Activated CD4-positive, alpha-beta T cell treated with anti-CD3 and anti-CD28 coated beads, Interleukin-2, amount 50 U/mL, for 48 hours (primary cell): ENCODE measurements around the gene AQP2.

Experiments
- DNase-seq, 2 experiments: peaks; one replicate each; pipeline ENCODE4 v3.0.0-alpha.2; 2020

AQP2 gene

GRCh38 chr12:49942512-49942893, 8.0 kb upstream of the AQP2 start:
- no peak for DNase-seq

- peak in 1 of 2 experiments; percentile 14 for DNase-seq
These were observed 7.5 kb upstream of the AQP2 start for GRCh38 chr12:49942921-49943624.

GRCh38 chr12:49943625-49943960, 6.9 kb upstream of the AQP2 start:
- DNase-seq: no peak

- no peak for DNase-seq
These were observed 6.5 kb upstream of the AQP2 start for GRCh38 chr12:49944046-49944445.

GRCh38 chr12:49944718-49945117, 5.8 kb upstream of the AQP2 start:
- DNase-seq: no peak

- peak; percentile 94 to 95 for DNase-seq
These were observed 5.0 kb upstream of the AQP2 start for GRCh38 chr12:49945394-49946080.

- DNase-seq: no peak
These were observed 4.5 kb upstream of the AQP2 start for GRCh38 chr12:49946086-49946485.

- DNase-seq: no peak
These were observed 4.0 kb upstream of the AQP2 start for GRCh38 chr12:49946497-49946896.

GRCh38 chr12:49947593-49948226, 2.8 kb upstream of the AQP2 start:
- DNase-seq: no peak

GRCh38 chr12:49948866-49949845, 1.4 kb upstream of the AQP2 start:
- no peak for DNase-seq

GRCh38 chr12:49949866-49950265, 671 bp upstream of the AQP2 start:
- DNase-seq: no peak

- DNase-seq: no peak
These were observed 1.1 kb downstream of the AQP2 start for GRCh38 chr12:49951411-49952240.

GRCh38 chr12:49952391-49953055, 2.0 kb downstream of the AQP2 start:
- DNase-seq: no peak

GRCh38 chr12:49953151-49953550, 2.6 kb downstream of the AQP2 start:
- no peak for DNase-seq

- DNase-seq: no peak
These were observed 3.7 kb downstream of the AQP2 start for GRCh38 chr12:49953961-49954846.

GRCh38 chr12:49954863-49955830, 4.6 kb downstream of the AQP2 start:
- no peak for DNase-seq

GRCh38 chr12:49955899-49956662, 5.5 kb downstream of the AQP2 start:
- no peak for DNase-seq
